SU-DHL-6 (cell line): ENCODE data around the gene CNBP.

Experiments
- H2AFZ ChIP-seq: fragments of 200-600 bp; sonication (generic); 2 replicates; pipeline ENCODE4 v1.6.1; 2014; ENCODE audit warnings: low read depth, mild to moderate bottlenecking, moderate library complexity, mixed read lengths, antibody characterized with exemption, low read length; ENCODE audit not compliant: severe bottlenecking
- H3F3A ChIP-seq: fragments of 200-600 bp; shearing (Covaris generic); 2 replicates; pipeline ENCODE4 v1.6.0; 2016; ENCODE audit warnings: antibody characterized with exemption, mild to moderate bottlenecking; ENCODE audit not compliant: insufficient read depth
- H3K27ac ChIP-seq: fragments of 200-600 bp; sonication (generic); 2 replicates; pipeline ENCODE4 v1.5.1; 2016; ENCODE audit warnings: low read depth, mild to moderate bottlenecking, low read length, moderate library complexity, mixed read lengths
- H3K27me3 ChIP-seq: fragments of 200-600 bp; sonication (generic), shearing (Covaris generic); 2 replicates; pipeline ENCODE4 v1.6.0; 2014; ENCODE audit warnings: mild to moderate bottlenecking, low read length
- H3K36me3 ChIP-seq: fragments of 200-600 bp; sonication (generic); 2 replicates; pipeline ENCODE4 v1.6.1; 2014; ENCODE audit warnings: mild to moderate bottlenecking, low read length, mixed read lengths
- H3K4me2 ChIP-seq: fragments of 300-600, 200-600 bp; shearing (Covaris generic), sonication (generic); 2 replicates; pipeline ENCODE4 v1.6.0; 2014; ENCODE audit warnings: low read length, low read depth, mild to moderate bottlenecking; ENCODE audit not compliant: poor library complexity, severe bottlenecking
- H3K4me3 ChIP-seq: fragments of 200-600 bp; sonication (generic); 2 replicates; pipeline ENCODE4 v1.5.1; 2014; ENCODE audit warnings: antibody characterized with exemption, low read length, mild to moderate bottlenecking, mixed read lengths; ENCODE audit not compliant: insufficient read depth, poor library complexity, severe bottlenecking
- H3K79me2 ChIP-seq: fragments of 200-600 bp; sonication (generic); 2 replicates; pipeline ENCODE4 v1.6.1; 2014; ENCODE audit warnings: mild to moderate bottlenecking, low read length, moderate library complexity; ENCODE audit not compliant: insufficient read depth
- H3K9ac ChIP-seq: fragments of 200-600 bp; sonication (generic); 2 replicates; pipeline ENCODE4 v1.7.0; 2014; ENCODE audit warnings: mild to moderate bottlenecking, low read length
- H3K9me2 ChIP-seq: fragments of 200-600 bp; sonication (generic); replicated peaks from 2 replicates; pipeline ENCODE4 v1.6.1; 2014; ENCODE audit warnings: low read length; ENCODE audit not compliant: insufficient read depth
- H3K9me3 ChIP-seq: fragments of 200-600 bp; sonication (generic); 2 replicates; pipeline ENCODE4 v1.6.1; 2014; ENCODE audit warnings: low read length, mixed read lengths; ENCODE audit not compliant: insufficient read depth
- H4K20me1 ChIP-seq: fragments of 200-600 bp; sonication (generic); 2 replicates; pipeline ENCODE4 v1.6.1; 2014; ENCODE audit warnings: low read depth, mild to moderate bottlenecking, antibody characterized with exemption, low read length, moderate library complexity, mixed read lengths
- CTCF ChIP-seq: fragments of 200-600 bp; sonication (generic); IDR thresholded peaks from one replicate; pipeline ENCODE4 v1.5.1; 2017; ENCODE audit warnings: antibody characterized with exemption, mild to moderate bottlenecking, low read length, moderate library complexity; ENCODE audit not compliant: insufficient read depth, poor library complexity, severe bottlenecking
- EZH2phosphoT487 ChIP-seq: fragments of 200-600 bp; sonication (generic), shearing (Covaris generic); conservative IDR thresholded peaks from 2 replicates; pipeline ENCODE4 v1.6.1; 2018; ENCODE audit warnings: mild to moderate bottlenecking, antibody characterized with exemption, low read length, moderate library complexity, mixed read lengths

CNBP gene

GRCh38 chr3:129211345-129211744 lies 27.6 kb upstream of the CNBP start:
- H3K9me3 ChIP-seq: no peaks in the 10 kb centered on the region
- H3K27me3 ChIP-seq: no peaks in the 10 kb centered on the region
- H3K4me3 ChIP-seq: no peak overlapping the region
- H3F3A ChIP-seq: no peaks in the 10 kb centered on the region
- no peaks in the 10 kb centered on the region for H3K79me2 ChIP-seq
- no peaks in the 10 kb centered on the region for H4K20me1 ChIP-seq
- no peak overlapping the region for H2AFZ ChIP-seq
- no peaks in the 10 kb centered on the region for H3K9me2 ChIP-seq
- H3K9ac ChIP-seq: no peak overlapping the region
- H3K36me3 ChIP-seq: no peaks in the 10 kb centered on the region
- no peak for TF ChIP-seq CTCF
- no peak for TF ChIP-seq EZH2phosphoT487
- H3K4me2 ChIP-seq: no peak overlapping the region
- no peak overlapping the region for H3K27ac ChIP-seq

GRCh38 chr3:129207479-129207878 lies 23.8 kb upstream of the CNBP start:
- H4K20me1 ChIP-seq: no peaks in the 10 kb centered on the region
- H3K27ac ChIP-seq: no peak overlapping the region
- no peak overlapping the region for H3K4me3 ChIP-seq
- H3K4me2 ChIP-seq: no peak overlapping the region
- H3K79me2 ChIP-seq: no peaks in the 10 kb centered on the region
- no peaks in the 10 kb centered on the region for H3K27me3 ChIP-seq
- H3K9me2 ChIP-seq: no peaks in the 10 kb centered on the region
- no peaks in the 10 kb centered on the region for H3K36me3 ChIP-seq
- H2AFZ ChIP-seq: no peak overlapping the region
- no peaks in the 10 kb centered on the region for H3F3A ChIP-seq
- no peaks in the 10 kb centered on the region for H3K9me3 ChIP-seq
- TF ChIP-seq EZH2phosphoT487: no peak
- TF ChIP-seq CTCF: no peak
- H3K9ac ChIP-seq: no peak overlapping the region

- Histone ChIP-seq H4K20me1 (no peaks in the 10 kb centered on the region), H3K79me2 (no peaks in the 10 kb centered on the region), H2AFZ (no peak overlapping the region), H3K9me3 (no peaks in the 10 kb centered on the region), H3K9me2 (no peaks in the 10 kb centered on the region), H3K27ac (no peak overlapping the region), H3K27me3 (no peaks in the 10 kb centered on the region), H3K9ac (no peak overlapping the region), H3F3A (no peaks in the 10 kb centered on the region), H3K4me2 (no peak overlapping the region), H3K4me3 (no peak overlapping the region), H3K36me3 (no peaks in the 10 kb centered on the region)
- TF ChIP-seq EZH2phosphoT487 (no peak), CTCF (no peak)
Observed at GRCh38 chr3:129205109-129205832, 21.6 kb upstream of the CNBP start.
